Liver (tissue), 9 donors: Measurements from ENCODE around the gene ITPK1. TPM values are rescaled to one million over a fixed set of nuclear protein-coding genes. Genes with fewer than 3 reads are reported as not detected.

Experiments
- DNase-seq: peaks from one replicate; pipeline ENCODE4 v3.0.0-alpha.2; 2017; ENCODE audit warnings: low spot score
- H3K27ac ChIP-seq, 2 donors: one replicate each; pipeline ENCODE4 v1.7.0; 2013; ENCODE audit warnings: inconsistent platforms in 2 of 2, low read length in 2 of 2, control low read depth in 1 of 2, low read depth in 1 of 2, mild to moderate bottlenecking in 1 of 2
- H3K27me3 ChIP-seq, 4 donors: one replicate each; pipeline versions ENCODE4 v1.6.1 to v1.7.0; 2013; ENCODE audit warnings: low read length in 3 of 4, inconsistent platforms in 1 of 4, mild to moderate bottlenecking in 1 of 4, moderate library complexity in 1 of 4; ENCODE audit not compliant: control insufficient read depth in 4 of 4, insufficient read depth in 4 of 4
- H3K36me3 ChIP-seq, 4 donors: one replicate each; pipeline versions ENCODE4 v1.6.1 to v1.7.0; 2013; ENCODE audit warnings: low read length in 3 of 4, mild to moderate bottlenecking in 3 of 4, low read depth in 1 of 4, moderate library complexity in 1 of 4; ENCODE audit not compliant: control insufficient read depth in 4 of 4, insufficient read depth in 3 of 4
- H3K4me1 ChIP-seq, 4 donors: one replicate each; pipeline versions ENCODE4 v1.6.1 to v1.7.0; 2013; ENCODE audit warnings: low read length in 3 of 4, mild to moderate bottlenecking in 3 of 4, moderate library complexity in 1 of 4; ENCODE audit not compliant: control insufficient read depth in 4 of 4, insufficient read depth in 4 of 4
- H3K4me3 ChIP-seq, 3 donors: one replicate each; pipeline versions ENCODE4 v1.6.1 to v1.7.0; 2013; ENCODE audit warnings: low read length in 3 of 3, control low read depth in 1 of 3, low read depth in 1 of 3, mild to moderate bottlenecking in 1 of 3
- H3K9ac ChIP-seq, 2 donors: one replicate each; pipeline ENCODE4 v1.7.0; 2013; ENCODE audit warnings: low read length in 2 of 2, mild to moderate bottlenecking in 2 of 2, moderate library complexity in 2 of 2, control low read depth in 1 of 2, low read depth in 1 of 2
- H3K9me3 ChIP-seq, 4 donors: one replicate each; pipeline versions ENCODE4 v1.6.1 to v1.7.0; 2013; ENCODE audit warnings: low read length in 3 of 4; ENCODE audit not compliant: control insufficient read depth in 4 of 4
- ATF3 ChIP-seq: IDR thresholded peaks from 2 replicates; pipeline ENCODE4 v1.6.1; 2016; ENCODE audit warnings: antibody characterized with exemption
- EGR1 ChIP-seq, 2 donors: IDR thresholded peaks; 2 replicates each; pipeline ENCODE4 v1.6.1; 2016 to 2018; ENCODE audit warnings: antibody characterized with exemption in 2 of 2, low read depth in 2 of 2
- FOXA1 ChIP-seq: IDR thresholded peaks from 2 replicates; pipeline ENCODE4 v1.6.1; 2016; ENCODE audit warnings: antibody characterized with exemption
- FOXA2 ChIP-seq: IDR thresholded peaks from 2 replicates; pipeline ENCODE4 v1.6.1; 2016; ENCODE audit warnings: antibody characterized with exemption
- HNF4A ChIP-seq, 2 donors: conservative IDR thresholded peaks; 2 replicates each; pipeline ENCODE4 v1.6.1; 2016; ENCODE audit warnings: antibody characterized with exemption in 2 of 2, mild to moderate bottlenecking in 2 of 2
- HNF4G ChIP-seq: IDR thresholded peaks from 2 replicates; pipeline ENCODE4 v1.6.1; 2016; ENCODE audit warnings: antibody characterized with exemption
- JUND ChIP-seq, 2 donors: IDR thresholded peaks; 2 replicates each; pipeline ENCODE4 v1.6.1; 2016; ENCODE audit warnings: antibody characterized with exemption in 2 of 2
- MAX ChIP-seq: IDR thresholded peaks from 2 replicates; pipeline ENCODE4 v1.6.1; 2016; ENCODE audit warnings: antibody characterized with exemption
- NR2F2 ChIP-seq: IDR thresholded peaks from 2 replicates; pipeline ENCODE4 v1.6.1; 2016; ENCODE audit warnings: antibody characterized with exemption
- RAD21 ChIP-seq, 2 donors: IDR thresholded peaks; 2 replicates each; pipeline ENCODE4 v1.6.1; 2016; ENCODE audit warnings: antibody characterized with exemption in 2 of 2, mild to moderate bottlenecking in 2 of 2
- RXRA ChIP-seq, 2 donors: IDR thresholded peaks; 2 replicates each; pipeline ENCODE4 v1.6.1; 2017 to 2018; ENCODE audit warnings: antibody characterized with exemption in 2 of 2, mild to moderate bottlenecking in 1 of 2
- SP1 ChIP-seq: IDR thresholded peaks from 2 replicates; pipeline ENCODE4 v1.6.1; 2018; ENCODE audit warnings: antibody characterized with exemption, mild to moderate bottlenecking
- TAF1 ChIP-seq: conservative IDR thresholded peaks from 2 replicates; pipeline ENCODE4 v1.6.1; 2016; ENCODE audit warnings: antibody characterized with exemption, mild to moderate bottlenecking
- YY1 ChIP-seq: IDR thresholded peaks from 2 replicates; pipeline ENCODE4 v1.6.1; 2016; ENCODE audit warnings: antibody characterized with exemption, mild to moderate bottlenecking
- WGBS: extraction: QIAGEN DNeasy Blood & Tissue Kit; methylation state at CpG from one replicate; pipeline ENCODE4 v1.1.7; 2013; 5-methylcytosine and 5-hydroxymethylcytosine counted together
- polyA plus RNA-seq, 2 donors: library from polyadenylated mRNA; stranded (reverse) in 1 of 2; unstranded in 1 of 2; fragments of 200-250 nt in 1 of 2; fragments of >200 nt in 1 of 2; fragmentation: Nextera tagmentation in 1 of 2; extraction: Ambion mirVana in 1 of 2; gene quantifications; one replicate each; pipeline versions ENCODE4 v1.2.1 to v1.2.3, GENCODE V29; 2013 to 2015
- total RNA-seq, 2 donors: library from RNA; depleted of rRNA; stranded (reverse); fragments of >200 nt; gene quantifications; one replicate each; pipeline ENCODE4 v1.2.3, GENCODE V29; 2014
- TF ChIP-seq, protein P1 (sequence below): IDR thresholded peaks from 2 replicates; pipeline ENCODE4 v1.6.1; 2016; ENCODE audit warnings: antibody characterized with exemption
- TF ChIP-seq, protein P2 (sequence below): fragments of 150-350 bp; IDR thresholded peaks from 2 replicates; pipeline ENCODE4 v1.5.1; 2017; ENCODE audit warnings: improper control_type of control experiment, low read depth, low read length; ENCODE audit not compliant: missing input control
- TF ChIP-seq, protein P3 (sequence below): IDR thresholded peaks from 2 replicates; pipeline ENCODE4 v1.6.1; 2016; ENCODE audit warnings: antibody characterized with exemption, mild to moderate bottlenecking
- donor health status: healthy.
- donor health status: healthy.
- donor health status: healthy.
- donor health status: healthy.
- donor health status: healthy.

The ITPK1 gene
- total and polyA plus RNA-seq, 4 donors = 9.0 to 41.2 (median 20.4) TPM

- H3K36me3 ChIP-seq = no peaks in the 10 kb centered on the region
- H3K27ac ChIP-seq = no peak overlapping the region
- peaks cover 10 to 24% (median 22%) of the 10 kb centered on the region in 4 donors for H3K4me1 ChIP-seq
- 94% methylated on average over 9 of the region's 9 CpGs for WGBS
- TF ChIP-seq YY1 (no peak), RXRA (IDR thresholded peaks at IDR 0.05) (no peak), TAF1 (no peak), RAD21 (IDR thresholded peaks at IDR 0.05) (no peak)
- H3K27me3 ChIP-seq = no peaks in the 10 kb centered on the region
- H3K9ac ChIP-seq = no peak overlapping the region
- no peak for DNase-seq
- H3K9me3 ChIP-seq = no peaks in the 10 kb centered on the region
- no peak overlapping the region for H3K4me3 ChIP-seq
These were observed 16.1 kb downstream of the ITPK1 start for GRCh38 chr14:93099643-93100042.

DNA sequence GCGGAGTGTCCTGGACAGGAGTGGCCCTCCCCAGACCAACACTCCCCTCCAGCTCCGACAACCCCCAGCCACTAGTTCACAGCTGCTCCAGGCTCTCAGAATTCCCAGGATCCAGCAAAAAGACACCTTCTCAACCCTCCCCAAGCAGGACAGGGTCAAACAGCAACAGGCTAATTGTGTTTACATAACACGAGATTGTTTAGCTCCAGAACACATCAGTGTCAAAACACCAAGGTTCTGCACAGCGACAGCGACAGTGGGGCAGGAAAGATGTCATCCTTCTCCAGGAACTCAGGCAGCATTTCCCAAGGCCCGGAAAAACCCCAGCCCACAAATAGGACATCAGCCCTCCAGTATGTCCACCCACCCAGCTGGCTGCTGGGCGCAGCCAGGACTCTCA, 16.5 kb downstream of the ITPK1 start:
- TF ChIP-seq JUND (IDR thresholded peaks at IDR 0.05) (no peak), TAF1 (no peak), HNF4G (no peak), RXRA (IDR thresholded peaks at IDR 0.05) (peak in 1 of 2 donors; percentile 26), ATF3 (no peak), FOXA1 (no peak), RAD21 (IDR thresholded peaks at IDR 0.05) (no peak), NR2F2 (peak; percentile 30)
- TF ChIP-seq, protein P1, sequence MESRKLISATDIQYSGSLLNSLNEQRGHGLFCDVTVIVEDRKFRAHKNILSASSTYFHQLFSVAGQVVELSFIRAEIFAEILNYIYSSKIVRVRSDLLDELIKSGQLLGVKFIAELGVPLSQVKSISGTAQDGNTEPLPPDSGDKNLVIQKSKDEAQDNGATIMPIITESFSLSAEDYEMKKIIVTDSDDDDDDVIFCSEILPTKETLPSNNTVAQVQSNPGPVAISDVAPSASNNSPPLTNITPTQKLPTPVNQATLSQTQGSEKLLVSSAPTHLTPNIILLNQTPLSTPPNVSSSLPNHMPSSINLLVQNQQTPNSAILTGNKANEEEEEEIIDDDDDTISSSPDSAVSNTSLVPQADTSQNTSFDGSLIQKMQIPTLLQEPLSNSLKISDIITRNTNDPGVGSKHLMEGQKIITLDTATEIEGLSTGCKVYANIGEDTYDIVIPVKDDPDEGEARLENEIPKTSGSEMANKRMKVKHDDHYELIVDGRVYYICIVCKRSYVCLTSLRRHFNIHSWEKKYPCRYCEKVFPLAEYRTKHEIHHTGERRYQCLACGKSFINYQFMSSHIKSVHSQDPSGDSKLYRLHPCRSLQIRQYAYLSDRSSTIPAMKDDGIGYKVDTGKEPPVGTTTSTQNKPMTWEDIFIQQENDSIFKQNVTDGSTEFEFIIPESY = no peak
- TF ChIP-seq, protein P2, sequence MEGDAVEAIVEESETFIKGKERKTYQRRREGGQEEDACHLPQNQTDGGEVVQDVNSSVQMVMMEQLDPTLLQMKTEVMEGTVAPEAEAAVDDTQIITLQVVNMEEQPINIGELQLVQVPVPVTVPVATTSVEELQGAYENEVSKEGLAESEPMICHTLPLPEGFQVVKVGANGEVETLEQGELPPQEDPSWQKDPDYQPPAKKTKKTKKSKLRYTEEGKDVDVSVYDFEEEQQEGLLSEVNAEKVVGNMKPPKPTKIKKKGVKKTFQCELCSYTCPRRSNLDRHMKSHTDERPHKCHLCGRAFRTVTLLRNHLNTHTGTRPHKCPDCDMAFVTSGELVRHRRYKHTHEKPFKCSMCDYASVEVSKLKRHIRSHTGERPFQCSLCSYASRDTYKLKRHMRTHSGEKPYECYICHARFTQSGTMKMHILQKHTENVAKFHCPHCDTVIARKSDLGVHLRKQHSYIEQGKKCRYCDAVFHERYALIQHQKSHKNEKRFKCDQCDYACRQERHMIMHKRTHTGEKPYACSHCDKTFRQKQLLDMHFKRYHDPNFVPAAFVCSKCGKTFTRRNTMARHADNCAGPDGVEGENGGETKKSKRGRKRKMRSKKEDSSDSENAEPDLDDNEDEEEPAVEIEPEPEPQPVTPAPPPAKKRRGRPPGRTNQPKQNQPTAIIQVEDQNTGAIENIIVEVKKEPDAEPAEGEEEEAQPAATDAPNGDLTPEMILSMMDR = no peak
- H3K4me1 ChIP-seq = peaks cover 7 to 20% (median 19%) of the 10 kb centered on the region in 4 donors
- H3K27me3 ChIP-seq = no peaks in the 10 kb centered on the region
- no peak overlapping the region for H3K4me3 ChIP-seq
- DNase-seq = no peak
- WGBS = 59% methylated on average over 7 of the region's 7 CpGs
- no peak overlapping the region for H3K9ac ChIP-seq
- H3K9me3 ChIP-seq = no peaks in the 10 kb centered on the region
- H3K36me3 ChIP-seq = no peaks in the 10 kb centered on the region
- H3K27ac ChIP-seq = no peak overlapping the region

- DNase-seq = no peak
- H3K36me3 ChIP-seq = no peaks in the 10 kb centered on the region
- no peak overlapping the region for H3K9ac ChIP-seq
- no peak for TF ChIP-seq SP1
- TF ChIP-seq HNF4A (conservative IDR thresholded peaks at IDR 0.05) = no peak
- no peak for TF ChIP-seq HNF4G
- TF ChIP-seq MAX = no peak
- no peak for TF ChIP-seq ATF3
- TF ChIP-seq FOXA1 = no peak
- TF ChIP-seq, protein P2 = no peak
- TF ChIP-seq, protein P3, sequence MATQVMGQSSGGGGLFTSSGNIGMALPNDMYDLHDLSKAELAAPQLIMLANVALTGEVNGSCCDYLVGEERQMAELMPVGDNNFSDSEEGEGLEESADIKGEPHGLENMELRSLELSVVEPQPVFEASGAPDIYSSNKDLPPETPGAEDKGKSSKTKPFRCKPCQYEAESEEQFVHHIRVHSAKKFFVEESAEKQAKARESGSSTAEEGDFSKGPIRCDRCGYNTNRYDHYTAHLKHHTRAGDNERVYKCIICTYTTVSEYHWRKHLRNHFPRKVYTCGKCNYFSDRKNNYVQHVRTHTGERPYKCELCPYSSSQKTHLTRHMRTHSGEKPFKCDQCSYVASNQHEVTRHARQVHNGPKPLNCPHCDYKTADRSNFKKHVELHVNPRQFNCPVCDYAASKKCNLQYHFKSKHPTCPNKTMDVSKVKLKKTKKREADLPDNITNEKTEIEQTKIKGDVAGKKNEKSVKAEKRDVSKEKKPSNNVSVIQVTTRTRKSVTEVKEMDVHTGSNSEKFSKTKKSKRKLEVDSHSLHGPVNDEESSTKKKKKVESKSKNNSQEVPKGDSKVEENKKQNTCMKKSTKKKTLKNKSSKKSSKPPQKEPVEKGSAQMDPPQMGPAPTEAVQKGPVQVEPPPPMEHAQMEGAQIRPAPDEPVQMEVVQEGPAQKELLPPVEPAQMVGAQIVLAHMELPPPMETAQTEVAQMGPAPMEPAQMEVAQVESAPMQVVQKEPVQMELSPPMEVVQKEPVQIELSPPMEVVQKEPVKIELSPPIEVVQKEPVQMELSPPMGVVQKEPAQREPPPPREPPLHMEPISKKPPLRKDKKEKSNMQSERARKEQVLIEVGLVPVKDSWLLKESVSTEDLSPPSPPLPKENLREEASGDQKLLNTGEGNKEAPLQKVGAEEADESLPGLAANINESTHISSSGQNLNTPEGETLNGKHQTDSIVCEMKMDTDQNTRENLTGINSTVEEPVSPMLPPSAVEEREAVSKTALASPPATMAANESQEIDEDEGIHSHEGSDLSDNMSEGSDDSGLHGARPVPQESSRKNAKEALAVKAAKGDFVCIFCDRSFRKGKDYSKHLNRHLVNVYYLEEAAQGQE = no peak
- no peak for TF ChIP-seq RXRA (IDR thresholded peaks at IDR 0.05)
- TF ChIP-seq YY1 = no peak
- TF ChIP-seq TAF1 = no peak
- TF ChIP-seq EGR1 (IDR thresholded peaks at IDR 0.05; ENCODE audit: low read depth in 2 of 2) = no peak
- TF ChIP-seq FOXA2 = no peak
These were observed 18.9 kb downstream of the ITPK1 start for GRCh38 chr14:93096691-93097322.

More at GRCh38 chr14:93096691-93097322, 18.9 kb downstream of the ITPK1 start:
- Histone ChIP-seq H3K4me1 (peaks cover 2 to 14% (median 12%) of the 10 kb centered on the region in 4 donors), H3K27ac (no peak overlapping the region), H3K9me3 (no peaks in the 10 kb centered on the region), H3K4me3 (no peak overlapping the region), H3K27me3 (no peaks in the 10 kb centered on the region)
- WGBS = 90% methylated on average over 13 of the region's 13 CpGs
